H9 (cell line): ENCODE results near the gene MAPKAPK3. TPM values are rescaled to one million over a fixed set of nuclear protein-coding genes. Genes with fewer than 3 reads are reported as not detected.

Experiments used
- DNase-seq: peaks from one replicate; pipeline ENCODE4 v3.0.0-alpha.2; 2017
- H2AFZ ChIP-seq: one replicate; pipeline ENCODE4 v1.6.1; 2013; ENCODE audit warnings: mild to moderate bottlenecking, low read length, control low read depth, moderate library complexity
- H2AK5ac ChIP-seq: 2 replicates; pipeline ENCODE4 v1.6.1; 2013; ENCODE audit warnings: low read length, control low read depth, mixed read lengths; ENCODE audit not compliant: insufficient read length
- H2BK120ac ChIP-seq: one replicate; pipeline ENCODE4 v1.6.1; 2013; ENCODE audit warnings: low read depth, mild to moderate bottlenecking, low read length, control low read depth, inconsistent platforms; ENCODE audit not compliant: poor library complexity, severe bottlenecking
- H2BK12ac ChIP-seq: 2 replicates; pipeline ENCODE4 v1.6.1; 2013; ENCODE audit warnings: low read length, control low read depth, mixed read lengths, low read depth; ENCODE audit not compliant: insufficient read length
- H2BK15ac ChIP-seq: 2 replicates; pipeline ENCODE4 v1.6.1; 2013; ENCODE audit warnings: low read depth, low read length, control low read depth
- H2BK20ac ChIP-seq: one replicate; pipeline ENCODE4 v1.6.1; 2013; ENCODE audit warnings: low read depth, mild to moderate bottlenecking, low read length, control low read depth, inconsistent platforms; ENCODE audit not compliant: poor library complexity, severe bottlenecking
- H2BK5ac ChIP-seq: 2 replicates; pipeline ENCODE4 v1.6.1; 2013; ENCODE audit warnings: low read length, control low read depth, mixed read lengths; ENCODE audit not compliant: insufficient read length
- H3K14ac ChIP-seq: 2 replicates; pipeline ENCODE4 v1.6.1; 2013; ENCODE audit warnings: low read length, control low read depth; ENCODE audit not compliant: insufficient read depth
- H3K18ac ChIP-seq: 2 replicates; pipeline ENCODE4 v1.6.1; 2013; ENCODE audit warnings: low read depth, mild to moderate bottlenecking, mixed read lengths, low read length, control low read depth; ENCODE audit not compliant: insufficient read length
- H3K23ac ChIP-seq: 2 replicates; pipeline ENCODE4 v1.6.1; 2013; ENCODE audit warnings: low read length, control low read depth, mixed read lengths, low read depth; ENCODE audit not compliant: insufficient read length
- H3K23me2 ChIP-seq: 2 replicates; pipeline ENCODE4 v1.6.1; 2013; ENCODE audit warnings: low read depth, mild to moderate bottlenecking, mixed read lengths, low read length, control low read depth; ENCODE audit not compliant: insufficient read length, poor library complexity, severe bottlenecking
- H3K27ac ChIP-seq: 2 replicates; pipeline ENCODE4 v1.5.1; 2013; ENCODE audit warnings: low read length, control low read depth, mixed read lengths, low read depth; ENCODE audit not compliant: insufficient read length
- H3K27me3 ChIP-seq: 2 replicates; pipeline ENCODE4 v1.6.1; 2013; ENCODE audit warnings: low read length, control low read depth, inconsistent platforms; ENCODE audit not compliant: insufficient read depth
- H3K4ac ChIP-seq: 2 replicates; pipeline ENCODE4 v1.6.1; 2013; ENCODE audit warnings: low read depth, mild to moderate bottlenecking, control low read depth, inconsistent platforms, low read length, moderate library complexity
- H3K4me1 ChIP-seq: 2 replicates; pipeline ENCODE4 v1.6.1; 2013; ENCODE audit warnings: low read length, control low read depth, inconsistent platforms; ENCODE audit not compliant: insufficient read depth
- H3K4me2 ChIP-seq: 2 replicates; pipeline ENCODE4 v1.6.1; 2013; ENCODE audit warnings: low read length, control low read depth, mixed read lengths; ENCODE audit not compliant: insufficient read length, insufficient read depth
- H3K56ac ChIP-seq: 2 replicates; pipeline ENCODE4 v1.6.1; 2013; ENCODE audit warnings: low read depth, mild to moderate bottlenecking, mixed read lengths, low read length, control low read depth; ENCODE audit not compliant: insufficient read length
- H3K79me1 ChIP-seq: 2 replicates; pipeline ENCODE4 v1.6.1; 2013; ENCODE audit warnings: low read depth, mild to moderate bottlenecking, moderate library complexity, low read length, control low read depth, inconsistent platforms; ENCODE audit not compliant: insufficient read depth, poor library complexity, severe bottlenecking
- H3K79me2 ChIP-seq: 2 replicates; pipeline ENCODE4 v1.6.1; 2013; ENCODE audit warnings: low read length, control low read depth, inconsistent platforms; ENCODE audit not compliant: insufficient read depth
- H3K9ac ChIP-seq: 2 replicates; pipeline ENCODE4 v1.6.1; 2013; ENCODE audit warnings: low read length, control low read depth, mixed read lengths; ENCODE audit not compliant: insufficient read length; ENCODE audit errors: extremely low read depth
- H3K9me3 ChIP-seq: one replicate; pipeline ENCODE4 v1.6.1; 2013; ENCODE audit warnings: low read depth, low read length, inconsistent platforms; ENCODE audit not compliant: control insufficient read depth
- H3T11ph ChIP-seq: one replicate; pipeline ENCODE4 v1.6.1; 2013; ENCODE audit warnings: mild to moderate bottlenecking, low read length, control low read depth, inconsistent platforms
- H4K20me1 ChIP-seq: one replicate; pipeline ENCODE4 v1.6.1; 2013; ENCODE audit not compliant: control insufficient read depth, insufficient read length, insufficient read depth
- H4K5ac ChIP-seq: 2 replicates; pipeline ENCODE4 v1.6.1; 2013; ENCODE audit warnings: low read depth, mild to moderate bottlenecking, mixed read lengths, low read length, control low read depth; ENCODE audit not compliant: insufficient read length
- H4K8ac ChIP-seq: replicated peaks from 2 replicates; pipeline ENCODE4 v1.6.1; 2013; ENCODE audit warnings: low read length, control low read depth, mixed read lengths, low read depth; ENCODE audit not compliant: insufficient read length
- H4K91ac ChIP-seq: 2 replicates; pipeline ENCODE4 v1.6.1; 2013; ENCODE audit warnings: low read depth, mild to moderate bottlenecking, moderate library complexity, mixed read lengths, low read length, control low read depth; ENCODE audit not compliant: insufficient read length
- H3K27ac Mint-ChIP-seq, 3 experiments: 2 replicates in 2 of 3; 3 replicates in 1 of 3; pipeline ENCODE4 v1.8.0; 2020 to 2021; ENCODE audit warnings: mixed read lengths in 3 of 3, mild to moderate bottlenecking in 1 of 3, moderate library complexity in 1 of 3
- H3K27me3 Mint-ChIP-seq: 2 replicates; pipeline ENCODE4 v1.8.0; 2021; ENCODE audit warnings: low read depth, mild to moderate bottlenecking, moderate library complexity, mixed read lengths
- H3K36me3 Mint-ChIP-seq, 3 experiments: 2 replicates in 2 of 3; 3 replicates in 1 of 3; pipeline ENCODE4 v1.8.0; 2020 to 2021; ENCODE audit warnings: low read depth in 3 of 3, mixed read lengths in 3 of 3; ENCODE audit not compliant: insufficient read depth in 1 of 3
- H3K4me1 Mint-ChIP-seq, 2 experiments: 2 replicates each; pipeline ENCODE4 v1.8.0; 2020; ENCODE audit warnings: mixed read lengths in 2 of 2
- H3K4me3 Mint-ChIP-seq, 2 experiments: 2 replicates in 1 of 2; 3 replicates in 1 of 2; pipeline ENCODE4 v1.8.0; 2020 to 2021; ENCODE audit warnings: mild to moderate bottlenecking in 2 of 2, mixed read lengths in 2 of 2, moderate library complexity in 1 of 2
- H3K9me3 Mint-ChIP-seq, 2 experiments: 2 replicates in 1 of 2; 3 replicates in 1 of 2; pipeline ENCODE4 v1.8.0; 2020; ENCODE audit warnings: mild to moderate bottlenecking in 2 of 2, mixed read lengths in 2 of 2, moderate library complexity in 1 of 2
- whole genome bisulfite sequencing: extraction: QIAGEN DNeasy Blood & Tissue Kit; methylation state at CpG from one replicate; pipeline ENCODE4 v1.1.7; 2013; ENCODE audit warnings: missing lambda C conversion rate, low lambda C conversion rate, mixed read lengths; ENCODE audit not compliant: insufficient read length; ENCODE audit errors: extremely low coverage; 5-methylcytosine and 5-hydroxymethylcytosine counted together
- total RNA-seq: library from RNA; stranded (reverse); gene quantifications from 2 replicates; pipeline ENCODE4 v1.2.1, GENCODE V29; 2021
- TF ChIP-seq, protein P1 (sequence below): fragments of 200-600 bp; sonication (generic); conservative IDR thresholded peaks from 3 replicates; pipeline ENCODE4 v1.8.0; 2021; ENCODE audit warnings: antibody characterized with exemption, mild to moderate bottlenecking

The MAPKAPK3 gene
- total RNA-seq, 1 experiment from 2014 or later = 57.9 TPM

DNA sequence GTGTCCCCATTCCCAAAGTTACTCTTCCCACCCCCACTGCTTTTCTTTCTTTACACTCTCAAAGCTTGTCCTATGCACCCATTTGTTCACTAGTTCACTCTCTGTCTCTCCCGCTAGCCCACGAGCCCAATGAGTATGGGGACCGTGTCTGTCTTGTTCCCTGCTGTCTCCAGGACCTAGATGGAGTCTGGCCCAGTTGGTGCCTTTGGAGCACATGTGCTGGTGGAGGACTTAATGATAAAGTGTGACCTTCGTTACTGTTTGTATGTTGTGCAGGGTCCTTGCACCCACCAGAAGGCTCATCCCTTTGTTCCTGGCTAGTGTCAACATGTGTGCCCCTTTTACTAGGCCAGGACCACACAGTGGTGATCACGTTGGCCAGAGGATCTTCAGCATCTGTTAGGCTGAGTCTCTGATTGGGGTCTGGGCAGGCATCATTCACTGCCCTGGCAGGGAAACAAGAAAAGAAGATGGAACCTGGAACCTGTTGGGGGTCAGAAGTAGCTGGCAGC lies 12.8 kb upstream of the MAPKAPK3 start:
- no peak overlapping the region for H2BK15ac ChIP-seq
- H2AFZ ChIP-seq = no peak overlapping the region
- H3K9ac ChIP-seq = no peak overlapping the region
- H3K4me3 Mint-ChIP-seq = no peak overlapping the region
- H3K23me2 ChIP-seq = no peaks in the 10 kb centered on the region
- H3K27me3 ChIP-seq = no peaks in the 10 kb centered on the region
- H3K4me2 ChIP-seq = no peak overlapping the region
- no peak overlapping the region for H2BK12ac ChIP-seq
- no peak for DNase-seq
- H3K27ac Mint-ChIP-seq = no peak overlapping the region
- no peak overlapping the region for H2BK5ac ChIP-seq
- H3K23ac ChIP-seq = no peak overlapping the region
- no peak overlapping the region for H3K4ac ChIP-seq
- H2BK120ac ChIP-seq = no peak overlapping the region
- no peaks in the 10 kb centered on the region for H4K20me1 ChIP-seq
- H3K56ac ChIP-seq = no peak overlapping the region
- H3T11ph ChIP-seq = no peak overlapping the region
- H3K14ac ChIP-seq = no peak overlapping the region
- H3K36me3 Mint-ChIP-seq = peaks cover 0 to 1% (median 0%) of the 10 kb centered on the region in 3 experiments; a peak in 1 of 7 replicates
- no peak overlapping the region for H3K18ac ChIP-seq
- H3K79me2 ChIP-seq = no peaks in the 10 kb centered on the region
- H3K4me1 ChIP-seq = no peaks in the 10 kb centered on the region
- H3K9me3 ChIP-seq = no peaks in the 10 kb centered on the region
- peaks cover 4% of the 10 kb centered on the region; the same call in 1 of the 2 replicates for H3K27me3 Mint-ChIP-seq
- H3K27ac ChIP-seq = no peak overlapping the region
- no peaks in the 10 kb centered on the region for H3K79me1 ChIP-seq
- H4K8ac ChIP-seq = no peak overlapping the region
- no peaks in the 10 kb centered on the region for H3K4me1 Mint-ChIP-seq
- no CpG with 5 or more reads among the region's 5 CpGs for WGBS
- no peak overlapping the region for H2BK20ac ChIP-seq
- H3K9me3 Mint-ChIP-seq = no peaks in the 10 kb centered on the region
- TF ChIP-seq, protein P1, sequence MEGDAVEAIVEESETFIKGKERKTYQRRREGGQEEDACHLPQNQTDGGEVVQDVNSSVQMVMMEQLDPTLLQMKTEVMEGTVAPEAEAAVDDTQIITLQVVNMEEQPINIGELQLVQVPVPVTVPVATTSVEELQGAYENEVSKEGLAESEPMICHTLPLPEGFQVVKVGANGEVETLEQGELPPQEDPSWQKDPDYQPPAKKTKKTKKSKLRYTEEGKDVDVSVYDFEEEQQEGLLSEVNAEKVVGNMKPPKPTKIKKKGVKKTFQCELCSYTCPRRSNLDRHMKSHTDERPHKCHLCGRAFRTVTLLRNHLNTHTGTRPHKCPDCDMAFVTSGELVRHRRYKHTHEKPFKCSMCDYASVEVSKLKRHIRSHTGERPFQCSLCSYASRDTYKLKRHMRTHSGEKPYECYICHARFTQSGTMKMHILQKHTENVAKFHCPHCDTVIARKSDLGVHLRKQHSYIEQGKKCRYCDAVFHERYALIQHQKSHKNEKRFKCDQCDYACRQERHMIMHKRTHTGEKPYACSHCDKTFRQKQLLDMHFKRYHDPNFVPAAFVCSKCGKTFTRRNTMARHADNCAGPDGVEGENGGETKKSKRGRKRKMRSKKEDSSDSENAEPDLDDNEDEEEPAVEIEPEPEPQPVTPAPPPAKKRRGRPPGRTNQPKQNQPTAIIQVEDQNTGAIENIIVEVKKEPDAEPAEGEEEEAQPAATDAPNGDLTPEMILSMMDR = no peak
- H4K5ac ChIP-seq = no peak overlapping the region
- H4K91ac ChIP-seq = no peak overlapping the region
- H2AK5ac ChIP-seq = no peak overlapping the region
